Retinal pigment epithelial cell (primary cell): ENCODE results near the gene CD248.
"Not testable (repeated sequence)": the region's sequence is repeated elsewhere in the genome, so short reads cannot be mapped to it uniquely, and the experiment has no call there.

ENCODE experiments used
- DNase-seq: peaks from one replicate; pipeline ENCODE4 v3.0.0-alpha.2; 2010; ENCODE audit warnings: low read depth
- H3K4me3 ChIP-seq: 2 replicates; pipeline ENCODE4 v1.5.1; 2011; ENCODE audit warnings: mild to moderate bottlenecking, low read length, control low read depth, moderate library complexity
- CTCF ChIP-seq: conservative IDR thresholded peaks from 2 replicates; pipeline ENCODE4 v1.5.1; 2011; ENCODE audit warnings: low read depth, low read length, control low read depth, inconsistent platforms

Gene CD248

GRCh38 chr11:66325263-66325671, 8.4 kb upstream of the CD248 start:
- DNase-seq, result no peak
- no peak overlapping the region for H3K4me3 ChIP-seq
- no peak for TF ChIP-seq CTCF

DNA sequence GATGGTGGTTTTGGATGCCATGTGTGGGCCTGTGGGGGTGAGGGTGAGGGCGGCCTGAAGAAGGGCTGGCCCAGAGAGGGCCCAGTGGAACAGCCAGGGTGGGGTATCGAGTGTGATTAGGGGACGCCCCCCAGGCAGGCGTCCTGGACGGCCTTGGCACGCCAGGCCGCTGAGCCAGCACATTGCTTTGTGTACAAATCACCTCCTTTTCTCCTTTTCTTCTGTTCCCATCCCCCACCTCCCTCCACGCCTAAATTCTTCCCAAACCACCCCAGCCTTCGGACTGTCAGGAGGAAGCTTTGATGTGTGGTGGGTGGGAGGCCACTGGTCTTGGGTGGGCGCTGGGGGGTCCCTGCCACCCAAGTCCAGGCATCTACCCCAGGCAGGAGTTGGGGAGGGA, 7.8 kb upstream of the CD248 start:
- DNase-seq, result no peak
- no peak for TF ChIP-seq CTCF
- no peak overlapping the region for H3K4me3 ChIP-seq

GRCh38 chr11:66323684-66324083, 6.8 kb upstream of the CD248 start:
- H3K4me3 ChIP-seq, result no peak overlapping the region
- no peak for DNase-seq
- TF ChIP-seq CTCF, result no peak

- TF ChIP-seq CTCF, result no peak
- no peak overlapping the region for H3K4me3 ChIP-seq
- no peak for DNase-seq
Measured at GRCh38 chr11:66322732-66323427, 6.0 kb upstream of the CD248 start.

DNA sequence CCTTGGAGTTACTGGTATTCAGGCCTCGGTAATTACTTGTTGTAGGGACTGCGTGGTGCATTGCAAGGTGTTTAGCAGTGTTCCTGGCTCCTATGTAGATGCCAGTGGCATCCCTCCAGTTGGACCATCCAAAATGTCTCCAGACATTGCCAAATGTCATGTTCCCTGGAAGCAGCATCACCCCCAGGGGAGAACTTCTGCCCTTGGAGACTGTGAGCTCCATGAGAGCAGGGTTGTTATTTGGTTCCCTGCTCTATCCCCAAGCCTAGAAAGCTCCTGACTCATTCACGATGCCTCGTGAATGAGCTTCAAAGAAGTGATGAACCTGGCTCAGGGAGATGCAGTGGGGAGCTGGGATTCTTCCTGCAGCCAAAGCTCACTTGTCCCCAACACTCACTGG, 4.8 kb upstream of the CD248 start:
- no peak for DNase-seq
- H3K4me3 ChIP-seq, result no peak overlapping the region
- TF ChIP-seq CTCF, result no peak

- not testable (repeated sequence) for DNase-seq, H3K4me3 ChIP-seq
Measured at GRCh38 chr11:66320748-66321147, 3.9 kb upstream of the CD248 start.

- H3K4me3 ChIP-seq, DNase-seq: not testable (repeated sequence)
Measured at GRCh38 chr11:66320289-66320688, 3.4 kb upstream of the CD248 start.

GRCh38 chr11:66318600-66318970, 1.7 kb upstream of the CD248 start:
- DNase-seq, result no peak
- no peak for TF ChIP-seq CTCF
- H3K4me3 ChIP-seq, result no peak overlapping the region
